PC-9 (cell line): Measurements from ENCODE around the gene ESR1. TPM values are rescaled to one million over a fixed set of nuclear protein-coding genes. Genes with fewer than 3 reads are reported as not detected.

Source experiments
- BruUV-seq: library from RNA; stranded (reverse); fragments of 400-500 nt; replicated peaks from 2 replicates; lab custom pipeline; 2021; lab: Mats Ljungman, UMichigan
- CTCF ChIA-PET: fragments of 300-600 bp; sonication (Branson Sonifier 250); formaldehyde crosslinking; loops from one replicate; lab custom pipeline; 2022; ENCODE audit warnings: antibody characterized with exemption; lab: Charles Lee
- POLR2A ChIA-PET: fragments of 300-600 bp; sonication (Branson Sonifier 250); formaldehyde crosslinking; loops from one replicate; lab custom pipeline; 2022; ENCODE audit warnings: antibody characterized with exemption; ENCODE audit not compliant: unreplicated experiment; lab: Charles Lee
- DNase-seq, 2 experiments: peaks; one replicate each; pipeline versions ENCODE4 v3.0.0 to v3.0.0-alpha.2; 2015 to 2022; ENCODE audit warnings: mixed read lengths in 1 of 2
- H2AFZ ChIP-seq: fragments of 200-600 bp; sonication (generic); 2 replicates; pipeline ENCODE4 v1.8.1; 2017; ENCODE audit warnings: antibody characterized with exemption
- H3F3A ChIP-seq: fragments of 200-600 bp; sonication (generic); 2 replicates; pipeline ENCODE4 v1.8.1; 2017; ENCODE audit warnings: antibody characterized with exemption, mild to moderate bottlenecking, low read depth; ENCODE audit not compliant: insufficient read depth
- H3K27ac ChIP-seq: fragments of 200-600 bp; sonication (generic); 2 replicates; pipeline ENCODE4 v1.6.1; 2016; ENCODE audit warnings: mixed run types
- H3K27me3 ChIP-seq: fragments of 200-600 bp; sonication (generic); 2 replicates; pipeline ENCODE4 v1.6.1; 2016; ENCODE audit warnings: low read depth, mixed run types; ENCODE audit not compliant: insufficient read depth
- H3K36me3 ChIP-seq: fragments of 200-600 bp; sonication (generic); 2 replicates; pipeline ENCODE4 v1.6.1; 2016; ENCODE audit warnings: low read depth, mixed run types
- H3K4me1 ChIP-seq: fragments of 200-600 bp; sonication (generic); replicated peaks from 2 replicates; pipeline ENCODE4 v1.6.1; 2016; ENCODE audit warnings: mixed run types; ENCODE audit not compliant: insufficient read depth
- H3K4me2 ChIP-seq: fragments of 200-600 bp; sonication (generic); 2 replicates; pipeline ENCODE4 v1.6.1; 2017; ENCODE audit warnings: mixed run types
- H3K4me3 ChIP-seq: fragments of 200-600 bp; sonication (generic); 2 replicates; pipeline ENCODE4 v1.6.1; 2016; ENCODE audit warnings: mixed run types
- H3K79me2 ChIP-seq: fragments of 200-600 bp; sonication (generic); 2 replicates; pipeline ENCODE4 v1.6.1; 2017; ENCODE audit warnings: low read depth, mixed run types
- H3K9me2 ChIP-seq: fragments of 200-600 bp; sonication (generic); 2 replicates; pipeline ENCODE4 v1.8.1; 2017; ENCODE audit warnings: mild to moderate bottlenecking; ENCODE audit not compliant: insufficient read depth
- H3K9me3 ChIP-seq: fragments of 200-600 bp; sonication (generic); 2 replicates; pipeline ENCODE4 v1.8.1; 2016; ENCODE audit warnings: low read depth; ENCODE audit not compliant: insufficient read depth
- H4K20me1 ChIP-seq: fragments of 200-600 bp; sonication (generic); 2 replicates; pipeline ENCODE4 v1.8.1; 2017; ENCODE audit not compliant: insufficient read depth
- CTCF ChIP-seq: fragments of 200-600 bp; sonication (generic); conservative IDR thresholded peaks from 2 replicates; pipeline ENCODE4 v1.6.1; 2017; ENCODE audit warnings: mixed run types, antibody characterized with exemption, mild to moderate bottlenecking, moderate library complexity
- EZH2 ChIP-seq: fragments of 200-600 bp; sonication (generic); IDR thresholded peaks from 2 replicates; pipeline ENCODE4 v1.8.0; 2017; ENCODE audit warnings: antibody characterized with exemption, low read depth
- intact Hi-C: fragments of 100-400 bp; cut with micrococcal nuclease; formaldehyde crosslinking; loops from one replicate; pipeline ENCODE4 v1.10.0; 2022; ENCODE audit not compliant: unreplicated experiment
- total RNA-seq: library from RNA; stranded (reverse); gene quantifications from 2 replicates; pipeline ENCODE4 v1.2.3, GENCODE V29; 2021

The ESR1 gene
- total RNA-seq, 1 experiment from 2014 or later: 1.5 TPM

DNA sequence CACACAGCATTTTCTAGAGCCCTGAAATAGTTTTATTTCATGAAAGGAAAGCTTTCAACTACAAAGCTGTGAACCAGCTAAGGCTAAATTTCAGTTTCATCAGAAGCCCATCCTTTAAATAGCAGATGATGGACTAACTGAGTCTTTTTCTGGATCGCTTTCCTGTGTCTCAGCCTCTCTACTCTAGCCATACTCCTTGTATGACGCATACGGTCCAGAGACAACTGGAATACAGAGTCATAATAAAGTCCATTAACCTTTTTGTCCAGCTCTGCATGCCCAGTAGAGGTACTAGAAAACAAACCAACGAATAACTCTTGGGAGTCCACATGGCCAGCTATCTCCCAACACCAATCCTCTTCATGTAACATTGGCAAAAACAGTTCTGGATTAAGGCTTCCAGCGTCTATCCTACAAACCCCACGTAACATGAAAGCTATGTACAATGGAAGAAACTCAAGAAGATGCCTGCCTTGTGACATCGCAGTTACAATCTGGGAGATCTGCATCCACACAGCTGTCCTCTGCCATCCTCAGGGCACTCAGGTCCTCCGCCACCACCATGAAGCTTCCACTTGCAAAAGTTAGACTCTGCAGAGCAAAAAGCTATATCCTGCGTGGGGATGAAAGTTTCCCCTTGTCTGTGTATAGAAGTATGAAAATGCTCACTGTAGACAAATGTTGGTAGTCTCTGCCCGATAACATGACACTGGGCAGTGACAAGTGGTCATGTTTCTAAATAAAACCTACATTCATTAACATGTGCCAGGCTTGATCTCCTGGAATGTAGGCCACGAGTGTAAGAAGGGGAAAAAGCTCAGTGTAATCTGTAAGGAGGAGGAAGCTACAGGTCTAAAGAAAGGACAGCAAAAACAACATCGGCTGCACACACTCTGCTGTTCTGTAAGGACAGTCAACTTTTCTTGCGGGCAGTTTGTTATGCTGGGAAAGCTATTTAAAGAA, 360.4 kb downstream of the ESR1 start:
- TF ChIP-seq EZH2 (no peak), CTCF (no peak)
- no peak overlapping the region for H3K27ac ChIP-seq
- no peaks in the 10 kb centered on the region for H3K79me2 ChIP-seq
- no peaks in the 10 kb centered on the region for H3K27me3 ChIP-seq
- no TSS peak for BruUV-seq
- H2AFZ ChIP-seq: peak overlapping the region; percentile 48; the same call in 1 of the 2 replicates
- H3K4me3 ChIP-seq: no peak overlapping the region
- no peaks in the 10 kb centered on the region for H3K36me3 ChIP-seq
- no peaks in the 10 kb centered on the region for H3K4me1 ChIP-seq
- 0 out of 2 replicates have a peak, but pooled peaks cover 3% of the 10 kb centered on the region for H3K9me3 ChIP-seq
- H3F3A ChIP-seq: no peaks in the 10 kb centered on the region
- ChIA-PET POLR2A (no interaction called here), CTCF (no interaction called here)
- H4K20me1 ChIP-seq: no peaks in the 10 kb centered on the region
- no peaks in the 10 kb centered on the region for H3K9me2 ChIP-seq
- no peak overlapping the region for H3K4me2 ChIP-seq
- no peak for DNase-seq
- intact Hi-C loops: no loop called here

- TF ChIP-seq EZH2: no peak
- no peak for TF ChIP-seq CTCF
- ChIA-PET POLR2A (no interaction called here), CTCF (no interaction called here)
- intact Hi-C loops: no loop called here
- H3K4me2 ChIP-seq: no peak overlapping the region
- no peaks in the 10 kb centered on the region for H4K20me1 ChIP-seq
- H3K4me1 ChIP-seq: peaks cover 12% of the 10 kb centered on the region
- no peak overlapping the region for H3K4me3 ChIP-seq
- BruUV-seq: no TSS peak
- H3K27me3 ChIP-seq: no peaks in the 10 kb centered on the region
- H3K27ac ChIP-seq: no peak overlapping the region
- no peaks in the 10 kb centered on the region for H3K79me2 ChIP-seq
- no peaks in the 10 kb centered on the region for H3F3A ChIP-seq
- H3K9me2 ChIP-seq: no peaks in the 10 kb centered on the region
- no peak overlapping the region for H2AFZ ChIP-seq
- 0 out of 2 replicates have a peak, but pooled peaks cover 3% of the 10 kb centered on the region for H3K9me3 ChIP-seq
- DNase-seq: no peak
- H3K36me3 ChIP-seq: no peaks in the 10 kb centered on the region
These were observed 362.8 kb downstream of the ESR1 start for GRCh38 chr6:152170313-152170701.

DNA sequence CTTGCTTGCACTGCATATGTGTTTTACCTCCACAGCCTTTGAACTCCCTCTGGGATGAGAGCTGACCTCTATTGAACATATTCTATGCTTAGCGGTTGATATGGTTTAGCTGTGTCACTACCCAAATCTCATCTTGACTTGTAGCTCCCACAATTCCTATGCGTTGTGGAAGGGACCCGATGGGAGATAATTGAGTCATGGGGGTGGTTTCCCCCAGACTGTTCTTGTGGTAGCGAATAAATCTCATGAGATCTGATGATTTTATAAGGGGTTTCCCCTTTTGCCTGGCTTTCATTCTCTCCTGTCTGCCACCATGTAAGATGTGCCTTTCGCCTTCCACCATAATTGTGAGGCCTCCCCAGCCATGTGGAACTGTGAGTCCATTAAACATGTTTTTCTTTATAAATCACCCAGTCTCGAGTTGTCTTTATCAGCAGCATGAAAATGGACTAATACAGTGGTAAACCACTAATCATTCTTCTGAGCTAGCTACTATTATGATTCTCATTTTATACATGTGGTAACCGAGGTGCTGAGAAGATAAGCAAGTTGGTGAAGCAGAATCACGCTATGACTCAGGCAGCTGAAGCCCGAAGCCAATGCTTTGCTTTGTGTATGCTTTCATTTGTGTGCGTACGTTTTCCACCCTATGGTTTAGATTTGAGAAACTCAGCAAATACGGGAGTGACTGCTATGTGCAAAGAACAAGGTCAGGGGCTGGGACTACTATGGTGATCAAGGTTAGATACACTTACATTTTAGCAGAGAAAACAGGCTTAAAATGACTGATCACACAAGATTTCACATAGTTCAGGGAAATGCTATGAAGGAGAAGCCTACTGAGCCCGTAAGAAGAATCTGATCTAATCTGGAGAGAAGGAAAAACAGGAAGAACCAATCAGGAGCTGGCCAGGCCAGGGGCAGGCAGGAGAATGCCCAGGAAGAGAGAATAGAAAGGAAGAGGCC, 363.5 kb downstream of the ESR1 start:
- intact Hi-C loops: no loop called here
- DNase-seq: peak in 1 of 2 experiments; percentile 2
- Histone ChIP-seq H3K36me3 (no peaks in the 10 kb centered on the region), H3K9me2 (no peaks in the 10 kb centered on the region), H3K9me3 (0 out of 2 replicates have a peak, but pooled peaks cover 3% of the 10 kb centered on the region), H3K4me1 (peaks cover 12% of the 10 kb centered on the region), H3K4me3 (no peak overlapping the region), H3K27ac (no peak overlapping the region), H2AFZ (no peak overlapping the region), H4K20me1 (no peaks in the 10 kb centered on the region), H3K27me3 (no peaks in the 10 kb centered on the region), H3F3A (no peaks in the 10 kb centered on the region), H3K79me2 (no peaks in the 10 kb centered on the region), H3K4me2 (no peak overlapping the region)
- no TSS peak for BruUV-seq
- TF ChIP-seq EZH2 (no peak), CTCF (no peak)
- ChIA-PET POLR2A (interaction anchor here (0.6 kb wide), 1 partner anchor 17 kb away, joined by 5 read pairs; no protein-coding TSS in a partner anchor), CTCF (no interaction called here)
